HG03520 (cell line): ENCODE results near the gene FHIP2A.
"Not testable (repeated sequence)": the region's sequence is repeated elsewhere in the genome, so short reads cannot be mapped to it uniquely, and the experiment has no call there.

Experiments used
- ATAC-seq: cut with Tn5 transposase; IDR thresholded peaks from one replicate; pipeline ENCODE4 v1.9.1; 2021; ENCODE audit warnings: mild to moderate bottlenecking, moderate library complexity; ENCODE audit not compliant: unreplicated experiment

FHIP2A gene

DNA sequence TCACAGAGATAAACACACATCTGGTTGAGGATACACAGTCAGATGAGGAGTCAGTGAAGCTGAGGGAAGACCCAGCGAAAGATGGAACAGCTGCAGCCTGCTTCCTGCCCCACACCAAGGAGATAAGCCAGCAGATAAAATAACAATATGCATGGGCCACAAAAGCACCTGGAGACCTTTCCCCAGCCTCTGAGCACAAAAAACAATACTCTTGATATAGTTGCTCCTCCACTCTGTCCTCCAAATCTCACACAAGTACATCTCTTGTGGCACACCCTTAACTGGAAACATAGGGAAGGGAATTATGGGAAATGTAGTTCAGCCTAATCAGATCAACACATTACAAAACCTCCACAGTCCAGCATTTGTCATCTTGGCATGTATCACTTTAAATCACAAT is 9.7 kb upstream of the FHIP2A start:
- ATAC-seq = no peak

DNA sequence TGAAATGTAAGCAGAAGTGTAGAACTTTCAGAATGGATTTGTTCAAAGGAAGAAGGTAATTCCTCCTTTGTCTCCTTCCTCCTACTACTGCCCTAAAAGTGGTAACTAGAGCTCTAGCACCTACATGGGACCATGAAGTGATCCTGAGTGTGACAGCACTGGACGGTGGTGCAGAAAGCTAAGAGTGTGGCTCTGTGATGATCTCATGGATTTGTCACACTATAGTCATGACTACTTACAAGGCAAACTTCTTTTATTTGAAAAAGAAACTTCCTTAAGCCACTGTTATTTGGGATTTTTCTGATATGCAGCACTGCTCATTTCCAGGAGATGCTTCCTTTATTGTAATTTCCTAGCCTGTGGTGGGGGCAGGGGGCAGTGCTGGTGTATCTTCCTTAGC is 5.8 kb upstream of the FHIP2A start:
- no peak for ATAC-seq

DNA sequence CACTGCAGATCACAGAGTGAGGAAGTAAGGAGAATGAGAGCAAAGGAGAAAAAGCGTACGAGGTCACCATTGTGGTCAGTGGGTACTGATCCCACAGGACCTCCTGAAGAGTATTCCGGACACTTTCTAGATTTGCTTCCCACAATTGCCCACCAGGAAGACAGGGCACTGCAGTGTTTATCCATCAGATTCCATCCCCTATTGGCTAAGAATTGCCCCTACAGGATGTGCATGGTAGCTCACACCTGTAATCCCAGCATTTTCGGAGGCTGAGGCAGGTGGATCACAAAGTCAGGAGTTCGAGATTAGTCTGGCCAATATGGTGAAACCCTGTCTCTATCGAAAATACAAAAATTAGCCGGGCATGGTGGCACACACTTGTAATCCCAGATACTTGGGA is 5.3 kb upstream of the FHIP2A start:
- no peak for ATAC-seq

DNA sequence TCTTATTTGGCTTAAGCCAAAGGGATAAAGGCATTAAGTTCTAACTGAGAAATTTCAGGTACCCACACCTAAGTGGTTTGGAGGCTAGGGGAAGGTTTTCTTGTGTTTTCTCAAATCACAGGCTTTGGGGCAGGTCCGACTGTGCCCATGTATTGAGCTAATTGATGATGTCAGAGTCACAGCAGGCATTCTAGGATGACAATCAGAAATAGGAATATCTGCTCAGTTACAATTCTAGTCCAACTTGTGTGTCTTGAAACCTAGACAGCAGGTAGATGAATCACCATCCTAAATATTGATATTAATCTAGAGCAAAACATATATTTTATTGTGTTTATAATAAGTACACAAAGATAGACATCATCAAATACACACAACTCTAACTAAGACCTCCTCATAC is 2.3 kb upstream of the FHIP2A start:
- no peak for ATAC-seq

DNA sequence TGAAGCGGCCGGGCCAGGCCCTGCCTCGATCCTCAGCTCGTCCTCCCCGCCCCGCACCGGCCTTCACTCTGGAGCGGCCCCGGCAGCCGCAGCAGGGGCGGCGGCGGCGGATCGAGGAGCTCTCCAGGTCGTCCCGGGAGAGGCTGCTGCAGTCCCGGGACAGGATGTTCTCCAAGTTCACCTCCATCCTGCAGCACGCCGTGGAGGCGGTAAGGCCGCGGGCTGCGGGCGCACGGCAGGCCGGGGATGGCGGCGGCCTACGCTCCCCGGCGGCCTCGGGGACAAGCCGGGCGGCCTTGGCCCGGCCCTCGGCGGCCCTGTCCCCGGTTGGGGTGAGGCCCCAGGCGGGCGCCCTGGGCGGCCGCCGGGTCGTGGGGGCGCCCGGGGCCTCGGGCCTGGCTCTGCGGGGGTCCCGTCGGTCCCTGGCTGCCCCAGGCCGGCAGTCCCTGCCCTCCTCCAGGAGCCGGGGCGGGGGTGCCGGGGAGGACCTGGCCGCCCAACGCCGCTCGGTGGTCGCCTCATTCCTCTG is 399 bp downstream of the FHIP2A start:
- ATAC-seq = peak; percentile 26

DNA sequence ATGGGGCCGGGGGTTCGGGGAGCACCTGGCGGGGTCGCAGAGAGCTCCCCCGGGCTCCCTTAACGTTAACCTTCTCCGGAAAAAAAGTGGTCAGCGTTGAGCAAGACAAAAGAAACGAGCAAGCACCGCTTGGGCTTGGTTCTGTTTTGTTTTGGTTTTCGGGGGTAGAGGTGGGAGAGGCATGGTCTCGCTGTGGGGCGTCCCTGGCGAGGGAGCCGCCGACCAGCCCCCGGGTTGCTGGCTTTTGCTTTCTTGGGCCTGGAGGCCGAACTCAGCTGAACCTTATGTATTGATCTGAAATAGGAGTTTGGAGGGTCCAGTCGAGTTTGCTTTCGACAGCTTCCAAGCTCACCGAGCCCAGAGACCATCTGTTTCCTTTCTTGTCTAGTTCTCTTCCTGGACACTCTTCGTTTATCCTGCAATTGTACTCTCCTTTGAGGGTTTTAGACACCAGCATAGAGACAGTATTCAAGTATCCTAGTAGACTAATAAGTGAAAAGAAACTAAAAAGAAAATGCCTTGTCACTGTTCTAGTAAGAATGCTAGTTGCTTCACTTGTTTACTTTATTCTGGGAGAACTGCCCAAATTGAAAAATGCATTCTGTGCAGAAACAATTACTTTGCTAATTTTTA is 980 bp downstream of the FHIP2A start:
- ATAC-seq = peak; percentile 30

DNA sequence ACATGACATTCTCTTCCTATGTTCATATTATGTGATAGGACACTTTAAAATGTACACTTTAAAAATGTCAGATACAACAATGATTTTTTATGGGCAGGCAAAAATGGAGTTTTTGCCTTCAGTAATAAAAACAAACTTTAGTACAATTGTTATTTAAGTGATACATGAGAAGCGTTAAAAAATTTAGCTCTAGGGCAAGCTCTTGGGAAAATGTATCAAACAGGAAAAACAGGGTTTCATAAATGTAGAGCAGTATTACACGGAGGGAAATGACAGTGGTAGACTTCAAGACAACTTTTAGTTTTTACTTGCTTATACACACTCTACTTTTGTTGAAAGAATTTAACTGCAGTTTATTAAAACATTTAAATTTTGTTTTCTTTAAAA is 1.5 kb downstream of the FHIP2A start:
- ATAC-seq = no peak

DNA sequence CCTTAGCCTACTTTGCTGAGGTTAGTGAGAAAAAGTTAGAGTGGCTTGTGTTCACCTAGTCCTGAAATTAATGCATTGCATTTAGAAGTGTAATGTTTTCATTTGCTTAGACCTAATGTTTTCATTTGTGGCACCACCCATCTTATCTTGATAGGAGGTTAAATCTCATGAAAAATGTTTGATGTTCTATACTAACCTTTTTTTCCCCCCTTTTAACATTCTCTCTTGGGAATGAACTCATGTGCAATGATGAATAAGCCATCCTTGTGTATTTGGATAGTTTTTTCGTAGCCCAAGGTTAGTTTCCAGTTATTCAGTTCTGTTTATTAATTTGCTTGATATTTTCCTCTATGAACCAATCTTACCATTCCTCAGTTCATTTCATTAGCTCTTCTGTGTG is 2.8 kb downstream of the FHIP2A start:
- ATAC-seq = no peak

DNA sequence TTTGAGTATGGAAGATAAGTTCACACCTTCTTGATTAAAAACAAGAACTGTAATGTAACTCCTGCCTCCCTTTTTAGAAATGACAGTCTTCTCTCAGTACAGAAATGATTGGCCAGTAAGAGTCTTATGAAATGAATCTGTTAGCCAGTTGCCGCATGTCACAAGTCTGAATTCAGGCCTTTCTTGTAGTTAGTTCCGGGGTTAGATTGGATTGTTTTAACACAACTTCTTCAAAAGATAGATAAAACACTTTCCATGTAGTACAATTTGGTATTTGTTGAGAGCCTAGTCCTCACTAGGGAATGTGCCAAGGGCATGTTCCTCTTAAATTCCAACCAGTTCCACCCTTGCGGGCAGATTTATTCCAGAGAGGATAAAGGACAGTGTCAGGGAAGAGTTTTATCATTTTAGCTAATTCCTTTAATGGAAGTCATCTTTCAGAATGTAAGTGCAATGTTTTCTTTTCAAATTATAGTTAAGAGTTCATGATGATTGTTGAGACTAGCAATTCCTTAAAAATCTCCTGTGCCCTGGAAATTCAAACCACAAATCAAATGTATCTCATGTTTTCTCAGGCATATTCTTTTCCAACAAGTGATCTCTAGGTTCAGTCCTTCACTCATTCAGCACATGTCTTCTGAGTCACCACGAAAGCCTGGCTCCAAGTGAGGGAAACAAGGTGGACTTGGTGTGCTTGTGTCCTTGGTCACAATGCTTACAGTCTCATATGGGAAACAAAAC is 4.1 kb downstream of the FHIP2A start:
- ATAC-seq = peak; percentile 57

DNA sequence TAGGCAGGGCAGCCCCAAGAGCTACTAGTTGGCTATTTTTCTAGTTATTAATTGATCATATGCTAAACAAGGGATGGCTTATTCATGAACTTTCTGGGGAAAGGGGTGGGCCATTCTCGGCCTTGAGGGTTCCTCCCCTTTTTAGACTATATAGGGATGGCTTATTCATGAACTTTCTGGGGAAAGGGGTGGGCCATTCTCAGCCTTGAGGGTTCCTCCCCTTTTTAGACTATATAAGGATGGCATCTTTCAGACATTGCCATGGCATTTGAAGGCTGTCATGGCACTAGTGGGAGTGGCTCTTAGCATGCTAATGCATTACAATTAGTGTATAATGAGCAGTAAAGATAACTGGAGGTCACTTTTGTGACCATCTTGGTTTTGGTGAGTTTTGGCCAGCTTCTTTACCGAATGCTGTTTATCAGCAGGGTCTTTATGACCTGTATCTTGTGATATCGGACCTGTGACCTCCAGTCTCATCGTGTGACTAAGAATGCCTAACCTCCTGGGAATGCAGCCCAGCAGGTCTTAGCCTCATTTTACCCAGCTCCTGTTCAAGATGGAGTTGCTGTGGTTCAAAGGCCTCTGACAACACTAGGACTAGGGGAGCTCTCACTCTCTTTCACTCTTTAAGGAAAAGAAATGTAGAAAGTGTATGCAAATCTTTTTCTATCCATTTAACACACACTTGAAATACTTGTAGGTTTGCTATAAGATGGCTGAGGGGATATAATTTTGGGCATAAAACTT is 7.8 kb downstream of the FHIP2A start:
- ATAC-seq = no peak

DNA sequence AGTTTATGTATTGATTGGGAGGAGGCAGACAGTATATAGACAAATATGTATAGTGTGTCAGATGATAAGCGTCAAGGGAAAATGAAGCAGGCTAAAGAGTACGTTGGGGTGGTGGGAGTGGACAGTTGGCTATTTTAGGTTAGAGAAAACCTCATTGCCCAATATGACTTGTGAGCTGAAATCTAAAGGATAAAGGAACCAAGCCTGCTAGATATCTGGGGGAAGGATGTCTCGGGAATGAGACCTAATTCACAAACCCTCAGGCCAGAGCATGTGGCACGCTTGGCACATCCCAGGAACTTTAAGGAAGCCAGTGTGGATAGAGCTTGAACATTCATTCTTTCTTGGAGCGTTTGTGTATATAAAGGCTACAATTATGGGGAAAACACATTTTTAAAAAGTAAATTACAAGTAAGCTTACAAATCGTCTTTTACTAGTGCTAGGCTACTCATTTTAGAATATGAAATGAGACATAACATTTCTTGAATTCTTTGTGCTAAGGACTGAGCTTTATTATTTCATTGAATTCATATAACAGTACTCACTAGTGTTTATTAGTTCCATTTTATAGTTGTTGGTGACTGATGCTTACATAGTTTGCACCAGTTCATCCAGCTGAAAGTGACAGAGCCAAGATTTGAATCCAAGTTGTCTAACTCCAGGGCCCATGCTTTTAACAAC is 9.7 kb downstream of the FHIP2A start:
- ATAC-seq = no peak

DNA sequence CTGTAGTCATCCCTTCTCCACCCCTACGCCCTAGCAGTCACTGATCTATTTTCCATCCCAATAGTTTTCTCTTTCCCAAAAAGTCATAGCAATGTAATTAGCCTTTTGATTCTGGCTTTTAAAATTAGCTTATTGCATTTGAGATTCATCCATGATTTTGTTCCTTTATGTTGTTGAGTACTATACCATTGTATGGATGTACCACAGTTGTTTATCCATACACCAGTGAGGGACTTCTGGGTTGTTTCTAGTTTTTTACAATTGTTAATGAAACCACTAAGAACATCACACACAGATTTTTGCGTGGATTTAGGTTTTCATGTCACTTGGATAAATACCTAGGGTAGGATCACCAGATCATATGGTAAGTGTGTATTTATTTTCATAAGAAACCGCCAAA is 16.1 kb downstream of the FHIP2A start:
- ATAC-seq = no peak

DNA sequence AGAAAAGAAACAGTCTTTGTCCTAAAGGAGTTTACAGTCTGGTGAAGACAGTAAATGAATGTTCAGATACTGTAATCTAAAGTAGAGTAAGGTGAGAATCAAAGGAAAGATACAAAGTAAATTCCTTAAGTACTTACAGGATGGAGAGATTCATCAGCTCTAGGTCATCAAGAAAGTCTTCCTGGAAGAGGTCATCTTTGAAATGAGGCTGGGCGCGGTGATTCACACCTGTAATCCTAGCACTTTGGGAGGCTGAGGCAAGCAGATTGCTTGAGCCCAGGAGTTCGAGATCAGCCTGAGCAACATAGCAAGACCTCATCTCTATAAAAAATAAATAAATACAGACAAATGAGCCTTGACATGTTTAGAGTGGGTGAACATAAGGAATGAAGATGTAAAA is 18.3 kb downstream of the FHIP2A start:
- ATAC-seq = no peak

DNA sequence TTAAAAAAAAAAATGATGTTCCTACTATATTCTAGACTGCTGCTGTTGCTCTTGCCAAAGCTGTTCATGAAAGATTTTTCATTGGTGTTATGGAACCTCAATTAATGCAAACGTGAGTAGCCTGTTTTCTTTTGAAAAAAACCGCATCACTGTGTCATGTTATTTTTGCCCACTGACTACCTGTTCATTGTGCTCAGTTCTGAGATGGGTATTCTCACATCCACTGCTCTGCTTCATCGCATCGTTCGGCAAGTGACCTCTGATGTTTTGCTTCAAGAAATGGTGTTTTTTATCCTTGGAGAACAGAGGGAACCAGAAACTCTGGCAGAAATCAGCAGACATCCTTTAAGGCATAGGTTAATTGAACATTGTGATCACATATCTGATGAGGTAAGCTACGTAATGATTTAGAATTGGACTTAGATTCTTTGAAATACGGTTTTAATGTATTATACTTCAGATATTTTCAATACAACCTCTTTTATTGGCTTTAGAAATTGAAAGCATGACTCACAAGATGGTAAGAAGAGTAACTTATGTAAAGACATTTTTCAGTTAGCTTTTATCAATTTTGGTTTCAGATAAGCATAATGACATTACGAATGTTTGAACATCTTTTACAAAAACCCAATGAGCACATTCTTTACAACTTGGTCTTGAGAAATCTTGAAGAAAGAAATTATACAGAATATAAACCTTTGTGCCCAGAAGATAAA is 24.6 kb downstream of the FHIP2A start:
- no peak for ATAC-seq

DNA sequence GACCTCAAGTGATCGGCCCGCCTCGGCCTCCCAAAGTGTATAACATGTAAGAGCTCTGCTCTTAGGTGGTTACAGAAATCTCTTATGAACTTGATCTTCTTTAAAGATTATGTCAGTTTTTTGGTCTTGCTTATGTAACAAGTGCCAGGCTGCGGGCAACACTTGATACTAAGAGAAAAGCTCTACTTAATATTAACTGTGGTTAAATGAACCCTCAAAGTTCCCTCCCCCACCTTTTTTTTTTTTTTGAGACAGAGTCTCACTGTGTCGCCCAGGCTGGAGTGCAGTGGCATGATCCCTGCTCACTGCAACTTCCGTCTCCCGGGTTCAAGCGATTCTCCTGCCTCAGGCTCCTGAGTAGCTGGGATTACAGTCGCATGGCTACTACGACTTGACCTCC is 25.9 kb downstream of the FHIP2A start:
- ATAC-seq = not testable (repeated sequence)

DNA sequence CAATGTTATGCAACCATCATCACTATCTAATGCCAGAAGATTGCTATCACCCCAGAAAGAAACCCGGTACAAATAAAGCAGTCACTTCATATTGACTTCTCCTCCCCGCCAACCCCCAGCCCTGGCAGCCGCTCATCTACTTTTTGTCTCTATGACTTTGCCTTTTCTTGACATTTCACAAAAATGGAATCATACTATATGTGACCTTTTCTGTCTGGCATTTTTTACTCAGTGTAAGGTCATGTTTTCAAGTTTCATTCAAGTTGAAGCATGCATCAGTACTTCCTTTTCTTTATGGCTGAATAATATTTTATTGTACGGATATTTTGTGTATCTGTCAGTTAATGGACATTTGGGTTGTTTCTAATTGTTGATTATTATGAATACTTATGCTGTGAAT is 28.1 kb downstream of the FHIP2A start:
- ATAC-seq = no peak

DNA sequence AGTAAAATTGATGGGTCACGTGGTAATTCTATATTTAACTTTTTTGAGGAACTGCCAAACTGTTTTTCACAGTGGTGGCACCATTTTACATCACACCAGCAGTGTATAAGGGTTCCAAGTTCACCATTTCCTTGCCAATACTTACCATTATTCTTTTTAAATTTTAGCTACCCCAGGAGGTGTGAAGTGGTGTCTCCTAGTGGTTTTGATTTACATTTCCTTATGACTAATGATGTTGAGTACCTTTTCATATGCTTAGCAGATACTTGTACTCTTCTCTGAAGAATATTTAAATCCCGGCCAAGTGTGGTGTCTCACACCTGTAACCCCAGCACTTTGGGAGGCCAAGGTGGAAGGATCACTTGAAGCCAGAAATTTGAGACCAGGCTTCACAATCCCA is 28.5 kb downstream of the FHIP2A start:
- ATAC-seq = no peak

DNA sequence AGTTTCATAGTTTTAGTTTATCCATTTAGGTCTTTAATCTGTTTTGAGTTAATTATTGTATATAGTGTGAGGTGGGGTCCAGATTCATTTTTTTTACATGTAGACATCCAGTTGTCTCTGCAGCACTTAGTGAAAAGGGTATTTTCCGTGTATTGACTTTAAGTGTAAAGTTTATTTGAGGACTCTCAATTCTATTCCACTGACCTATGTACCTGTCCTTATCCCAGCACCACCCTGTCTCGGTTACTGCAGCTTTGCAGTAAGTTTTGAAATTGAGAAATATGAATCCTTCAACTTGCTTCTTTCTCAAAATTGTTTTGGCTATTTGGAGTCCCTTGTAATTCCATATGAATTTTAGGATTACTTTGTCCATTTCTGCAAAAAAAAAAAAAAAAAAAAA is 29.8 kb downstream of the FHIP2A start:
- no peak for ATAC-seq

DNA sequence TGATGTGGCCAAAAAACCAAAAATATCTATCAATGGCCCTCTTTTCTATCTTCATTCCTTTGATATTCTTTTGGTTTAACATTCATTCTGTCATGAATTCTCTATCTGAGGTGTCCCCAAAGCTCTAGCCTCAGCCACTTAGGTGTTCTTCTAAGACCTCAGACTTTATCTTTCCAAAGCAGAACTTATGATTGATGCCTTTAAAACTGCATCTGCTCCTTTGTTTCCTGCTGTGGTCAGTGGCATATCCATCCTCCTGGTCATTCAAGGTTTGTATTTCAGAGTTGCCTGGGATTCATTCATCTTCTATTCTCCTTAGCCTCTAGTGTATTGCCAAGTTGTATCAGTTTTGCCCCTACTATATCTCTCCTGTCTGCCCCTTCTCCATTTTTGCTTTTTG is 30.6 kb downstream of the FHIP2A start:
- no peak for ATAC-seq

DNA sequence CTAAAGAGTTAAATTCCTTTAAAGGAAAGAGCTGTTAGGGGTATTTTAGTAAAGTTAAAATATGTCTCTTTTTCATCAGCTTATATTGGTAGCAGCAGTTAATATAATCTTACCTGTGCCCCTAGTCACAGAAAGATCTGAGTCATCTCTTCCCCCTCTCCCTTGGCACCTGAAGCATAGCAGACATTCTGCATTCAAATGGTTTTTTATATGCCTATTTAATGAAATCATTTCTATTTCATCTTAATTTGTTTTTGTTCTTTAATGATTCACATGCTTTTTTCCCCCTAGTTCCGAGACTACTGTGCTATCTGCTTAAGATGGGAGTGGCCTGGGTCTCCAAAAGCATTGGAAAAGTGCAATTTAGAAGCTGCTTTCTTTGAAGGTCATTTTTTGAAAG is 33.3 kb downstream of the FHIP2A start:
- no peak for ATAC-seq
